Thoracic aorta (tissue), 2 donors: ENCODE results near the gene EFCAB7. TPM values are rescaled to one million over a fixed set of nuclear protein-coding genes. Genes with fewer than 3 reads are reported as not detected.

ENCODE experiments used
- ATAC-seq: fragments of 150-250 bp; one replicate; pipeline ENCODE4 v1.8.0; 2017; ENCODE audit warnings: low read depth; ENCODE audit not compliant: insufficient number of reproducible peaks, low FRiP score
- DNase-seq: peaks from one replicate; pipeline ENCODE4 v3.0.0-alpha.2; 2020; ENCODE audit warnings: low spot score
- H3K27ac ChIP-seq, 2 donors: fragments of 200-600 bp; sonication (generic); 1 replicate in 1 of 2; 2 replicates in 1 of 2; pipeline ENCODE4 v1.5.1; 2016; ENCODE audit warnings: mild to moderate bottlenecking in 2 of 2, moderate library complexity in 2 of 2
- H3K27me3 ChIP-seq: fragments of 200-600 bp; sonication (generic); replicated peaks from 2 replicates; pipeline ENCODE4 v1.6.0; 2016; ENCODE audit warnings: mild to moderate bottlenecking; ENCODE audit not compliant: insufficient read depth
- H3K36me3 ChIP-seq: fragments of 200-600 bp; sonication (generic); one replicate; pipeline ENCODE4 v1.5.1; 2016
- H3K4me1 ChIP-seq, 2 donors: fragments of 200-600 bp; sonication (generic); 1 replicate in 1 of 2; 2 replicates in 1 of 2; pipeline versions ENCODE4 v1.5.1 to v1.6.0; 2016; ENCODE audit warnings: low read depth in 2 of 2, mild to moderate bottlenecking in 1 of 2; ENCODE audit not compliant: control insufficient read depth in 1 of 2
- H3K4me3 ChIP-seq: fragments of 200-600 bp; sonication (generic); 2 replicates; pipeline ENCODE4 v1.5.1; 2016; ENCODE audit warnings: mild to moderate bottlenecking
- H3K9me3 ChIP-seq: fragments of 200-600 bp; sonication (generic); 2 replicates; pipeline ENCODE4 v1.5.1; 2016
- CTCF ChIP-seq: fragments of 200-600 bp; sonication (generic); IDR thresholded peaks from one replicate; pipeline ENCODE4 v1.5.1; 2019; ENCODE audit warnings: antibody characterized with exemption
- total RNA-seq, 2 donors: library from RNA; depleted of rRNA; stranded (reverse); fragments of >200 nt; gene quantifications; one replicate each; pipeline versions ENCODE4 v1.1.0 to v1.2.3, GENCODE V29; 2016

The EFCAB7 gene
- total RNA-seq, 2 donors from 2014 or later, result 3.4 to 4.7 TPM

- no peak overlapping the region for H3K4me3 ChIP-seq
- no peak for ATAC-seq
- TF ChIP-seq CTCF, result no peak
- no peaks in the 10 kb centered on the region for H3K27me3 ChIP-seq
- no peak overlapping the region for H3K27ac ChIP-seq
- no peak for DNase-seq
- peaks cover 11 to 31% of the 10 kb centered on the region in 2 donors for H3K4me1 ChIP-seq
- no peaks in the 10 kb centered on the region for H3K36me3 ChIP-seq
- no peaks in the 10 kb centered on the region for H3K9me3 ChIP-seq
Observed at GRCh38 chr1:63611231-63611630, 87.9 kb downstream of the EFCAB7 start.

GRCh38 chr1:63612564-63612963, 89.2 kb downstream of the EFCAB7 start:
- H3K9me3 ChIP-seq, result no peaks in the 10 kb centered on the region
- H3K4me3 ChIP-seq, result no peak overlapping the region
- no peak overlapping the region for H3K27ac ChIP-seq
- H3K27me3 ChIP-seq, result no peaks in the 10 kb centered on the region
- no peak for TF ChIP-seq CTCF
- no peaks in the 10 kb centered on the region for H3K36me3 ChIP-seq
- no peak for ATAC-seq
- no peak for DNase-seq
- peaks cover 11 to 40% of the 10 kb centered on the region in 2 donors for H3K4me1 ChIP-seq

- no peak for DNase-seq
- no peaks in the 10 kb centered on the region for H3K27me3 ChIP-seq
- H3K4me1 ChIP-seq, result peaks cover 12 to 44% of the 10 kb centered on the region in 2 donors
- no peak for TF ChIP-seq CTCF
- H3K27ac ChIP-seq, result no peak overlapping the region
- H3K36me3 ChIP-seq, result no peaks in the 10 kb centered on the region
- no peak for ATAC-seq
- no peaks in the 10 kb centered on the region for H3K9me3 ChIP-seq
- H3K4me3 ChIP-seq, result no peak overlapping the region
Observed at GRCh38 chr1:63612971-63613370, 89.6 kb downstream of the EFCAB7 start.

GRCh38 chr1:63615768-63616420, 92.6 kb downstream of the EFCAB7 start:
- no peak overlapping the region for H3K27ac ChIP-seq
- TF ChIP-seq CTCF, result peak; percentile 82
- H3K9me3 ChIP-seq, result no peaks in the 10 kb centered on the region
- no peak overlapping the region for H3K4me3 ChIP-seq
- ATAC-seq (no peak), DNase-seq (peak; percentile 21)
- no peaks in the 10 kb centered on the region for H3K27me3 ChIP-seq
- H3K36me3 ChIP-seq, result no peaks in the 10 kb centered on the region
- H3K4me1 ChIP-seq, result peaks cover 18 to 46% of the 10 kb centered on the region in 2 donors

GRCh38 chr1:63617450-63617849, 94.1 kb downstream of the EFCAB7 start:
- Histone ChIP-seq H3K27me3 (no peaks in the 10 kb centered on the region), H3K36me3 (no peaks in the 10 kb centered on the region), H3K4me3 (no peak overlapping the region), H3K27ac (no peak overlapping the region), H3K4me1 (peaks cover 18 to 53% of the 10 kb centered on the region in 2 donors), H3K9me3 (no peaks in the 10 kb centered on the region)
- DNase-seq (no peak), ATAC-seq (no peak)
- TF ChIP-seq CTCF, result no peak
